Endothelial cell of umbilical vein (primary cell): ENCODE results near the gene HDAC4. TPM values are rescaled to one million over a fixed set of nuclear protein-coding genes. Genes with fewer than 3 reads are reported as not detected.

ENCODE experiments used
- BruUV-seq: library from RNA; stranded (reverse); fragments of 400-500 nt; replicated peaks from 2 replicates; lab custom pipeline; 2021; lab: Mats Ljungman, UMichigan
- CTCF ChIA-PET: fragments of 300-600, 350-600 bp; sonication (Branson Sonifier 250); formaldehyde crosslinking; loops from one replicate; lab custom pipeline; 2021; ENCODE audit warnings: antibody characterized with exemption, inconsistent platforms; lab: Charles Lee
- POLR2A ChIA-PET: fragments of 300-600, 350-600 bp; sonication (Branson Sonifier 250); formaldehyde crosslinking; loops from one replicate; lab custom pipeline; 2021; ENCODE audit warnings: antibody characterized with exemption, inconsistent platforms; lab: Charles Lee
- DNase-seq: peaks from one replicate; pipeline ENCODE4 v3.0.0-alpha.2; 2011; ENCODE audit warnings: low read depth, low spot score
- FAIRE-seq: peaks from 2 replicates; lab custom pipeline; 2011; peaks lifted over from hg19 to GRCh38; lab: Jason Lieb, UNC
- H2AFZ ChIP-seq: 2 replicates; pipeline ENCODE4 v1.6.0; 2012; ENCODE audit warnings: low read depth, low read length, control low read depth, inconsistent platforms
- H3K27ac ChIP-seq: 2 replicates; pipeline ENCODE4 v1.5.1; 2011; ENCODE audit warnings: low read depth, mild to moderate bottlenecking, control low read depth, low read length, moderate library complexity; ENCODE audit not compliant: insufficient read depth
- H3K27me3 ChIP-seq, 2 experiments: 2 replicates each; pipeline versions ENCODE4 v1.6.0 to v1.6.1; 2011; ENCODE audit warnings: low read length in 2 of 2, mixed read lengths in 1 of 2; ENCODE audit not compliant: control insufficient read depth in 2 of 2, insufficient read depth in 2 of 2
- H3K36me3 ChIP-seq, 2 experiments: 2 replicates in 1 of 2; 3 replicates in 1 of 2; pipeline ENCODE4 v1.5.1; 2011; ENCODE audit warnings: low read length in 2 of 2, mild to moderate bottlenecking in 1 of 2, moderate library complexity in 1 of 2; ENCODE audit not compliant: control insufficient read depth in 2 of 2, insufficient read depth in 2 of 2; ENCODE audit errors: extremely low read depth in 1 of 2
- H3K4me1 ChIP-seq: 3 replicates; pipeline ENCODE4 v1.5.1; 2011; ENCODE audit warnings: mild to moderate bottlenecking, low read length; ENCODE audit not compliant: control insufficient read depth, insufficient read depth; ENCODE audit errors: extremely low read depth
- H3K4me2 ChIP-seq: 2 replicates; pipeline ENCODE4 v1.6.1; 2011; ENCODE audit warnings: low read length, control low read depth, mixed read lengths; ENCODE audit not compliant: insufficient read depth
- H3K4me3 ChIP-seq, 3 experiments: fragments of 200-600 bp in 1 of 3; sonication (generic), shearing (Covaris generic) in 1 of 3; replicated peaks in 1 of 3; 2 replicates each; pipeline ENCODE4 v1.5.1; 2011 to 2016; ENCODE audit warnings: control low read depth in 3 of 3, low read length in 3 of 3, mild to moderate bottlenecking in 2 of 3, inconsistent platforms in 1 of 3, low read depth in 1 of 3, moderate library complexity in 1 of 3; ENCODE audit not compliant: insufficient read depth in 1 of 3
- H3K79me2 ChIP-seq: 2 replicates; pipeline ENCODE4 v1.6.0; 2012; ENCODE audit warnings: low read length, inconsistent platforms; ENCODE audit not compliant: control insufficient read depth, insufficient read depth
- H3K9ac ChIP-seq: replicated peaks from 2 replicates; pipeline ENCODE3; 2011; ENCODE audit warnings: low read length, control low read depth; ENCODE audit not compliant: insufficient read depth; ENCODE audit errors: extremely low read depth
- H3K9me1 ChIP-seq: replicated peaks from 3 replicates; pipeline ENCODE4 v1.6.0; 2011; ENCODE audit warnings: mild to moderate bottlenecking, low read length; ENCODE audit not compliant: control insufficient read depth, insufficient read depth; ENCODE audit errors: extremely low read depth
- H3K9me3 ChIP-seq: replicated peaks from 2 replicates; pipeline ENCODE4 v1.5.1; 2012; ENCODE audit warnings: low read length, inconsistent platforms; ENCODE audit not compliant: control insufficient read depth, insufficient read depth
- H4K20me1 ChIP-seq: replicated peaks from 2 replicates; pipeline ENCODE3; 2011; ENCODE audit warnings: mild to moderate bottlenecking, low read length; ENCODE audit not compliant: control insufficient read depth, insufficient read depth; ENCODE audit errors: extremely low read depth
- CTCF ChIP-seq, 2 donors: IDR thresholded peaks; 1 replicate in 1 of 2; 2 replicates in 1 of 2; pipeline ENCODE4 v1.5.1; 2011; ENCODE audit warnings: low read length in 2 of 2, mild to moderate bottlenecking in 2 of 2, moderate library complexity in 2 of 2, control low read depth in 1 of 2, inconsistent platforms in 1 of 2, low read depth in 1 of 2; ENCODE audit not compliant: insufficient read depth in 1 of 2; ENCODE audit errors: extremely low read depth in 1 of 2
- EZH2 ChIP-seq: IDR thresholded peaks from 2 replicates; pipeline ENCODE4 v1.6.1; 2012; ENCODE audit warnings: borderline replicate concordance, low read depth, mild to moderate bottlenecking, moderate library complexity, low read length, inconsistent platforms; ENCODE audit not compliant: severe bottlenecking
- FOS ChIP-seq: IDR thresholded peaks from 2 replicates; pipeline ENCODE4 v1.6.1; 2011; ENCODE audit warnings: mild to moderate bottlenecking, low read length, moderate library complexity, borderline replicate concordance; ENCODE audit not compliant: insufficient read depth
- GATA2 ChIP-seq: IDR thresholded peaks from 2 replicates; pipeline ENCODE4 v1.7.0; 2011; ENCODE audit warnings: low read depth, mild to moderate bottlenecking, moderate library complexity, mixed read lengths, low read length; ENCODE audit not compliant: insufficient read length, insufficient read depth
- JUN ChIP-seq: IDR thresholded peaks from 2 replicates; pipeline ENCODE4 v1.6.1; 2011; ENCODE audit warnings: borderline replicate concordance, low read depth; ENCODE audit not compliant: insufficient read length, insufficient read depth
- MYC ChIP-seq: IDR thresholded peaks from one replicate; pipeline ENCODE4 v1.6.1; 2011; ENCODE audit warnings: mild to moderate bottlenecking, low read depth, low read length
- POLR2A ChIP-seq: IDR thresholded peaks from 2 replicates; pipeline ENCODE4 v1.6.1; 2012; ENCODE audit warnings: low read depth, mild to moderate bottlenecking, control low read depth, low read length
- POLR2AphosphoS5 ChIP-seq: IDR thresholded peaks from 2 replicates; pipeline ENCODE4 v1.6.1; 2012; ENCODE audit warnings: low read depth, mild to moderate bottlenecking, control low read depth, low read length, moderate library complexity; ENCODE audit not compliant: insufficient read depth
- dilution Hi-C: fragments of 300-500 bp; cut with MboI; formaldehyde crosslinking; loops from one replicate; pipeline ENCODE4 v1.15.0; 2019; ENCODE audit warnings: low sequenced_read_pairs; ENCODE audit not compliant: extremely low pct_ligation_motif_present
- intact Hi-C: fragments of 100-400 bp; cut with micrococcal nuclease; formaldehyde crosslinking; loops from one replicate; pipeline ENCODE4 v1.10.0; 2022
- polyA plus RNA-seq, 4 experiments: library from polyadenylated mRNA; depleted of rRNA in 3 of 4; stranded (reverse) in 3 of 4; unstranded in 1 of 4; fragments of >200 nt; gene quantifications; 2 replicates each; pipeline versions ENCODE4 v1.2.1 to v1.2.3, GENCODE V29; 2011 to 2012; ENCODE audit warnings: missing spikeins in 1 of 4
- total RNA-seq: library from RNA; stranded (reverse); gene quantifications from 2 replicates; pipeline ENCODE4 v1.2.3, GENCODE V29; 2021
- TF ChIP-seq, protein P1 (sequence below): IDR thresholded peaks from 2 replicates; pipeline ENCODE4 v1.6.1; 2011; ENCODE audit not compliant: insufficient read depth, insufficient read length

HDAC4 gene
- total and polyA plus RNA-seq, 2 donors (not counting 3 experiments of a cell fraction or from before 2014, with no cell fraction given) = 13.4 to 33.0 TPM

DNA sequence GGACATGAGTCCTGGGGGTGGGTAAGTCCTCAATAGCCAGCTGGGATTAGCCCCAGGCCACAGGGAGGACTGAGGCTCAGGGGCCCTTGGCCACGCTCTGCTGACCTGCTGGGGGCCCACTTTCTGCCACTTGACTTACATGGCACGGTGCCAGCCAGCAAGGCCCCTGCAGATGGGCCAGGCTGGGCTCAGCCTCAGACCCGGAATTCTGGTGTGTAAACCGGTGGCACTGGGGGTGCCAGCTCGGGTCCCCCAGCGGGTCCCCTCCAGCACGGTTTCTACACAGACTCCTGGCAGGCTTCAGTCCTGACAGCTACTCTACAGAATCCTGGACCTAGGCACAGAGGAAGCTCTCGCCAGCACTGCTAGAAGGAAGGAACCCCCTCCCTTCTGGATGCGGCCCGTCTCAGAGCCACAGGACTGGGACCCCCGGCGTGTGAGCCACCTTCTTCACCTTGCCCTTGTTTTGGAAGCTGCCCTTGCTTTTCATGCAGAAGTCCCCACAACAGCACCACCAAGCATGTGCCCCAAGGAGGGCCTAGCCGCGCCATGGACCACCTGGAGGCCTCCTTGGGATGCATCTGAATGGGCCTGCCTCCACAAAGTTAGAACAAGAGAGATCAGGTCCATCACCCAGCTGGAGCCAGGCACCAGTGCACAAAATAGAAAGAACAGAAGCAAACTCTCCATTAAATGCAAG, 8.0 kb downstream of the HDAC4 start:
- POLR2A ChIA-PET = interaction anchor here (1.1 kb wide), 1 partner anchor 8 kb away, joined by 4 read pairs; the partner anchor contains the start of gene HDAC4
- intact Hi-C loops = no loop called here
- H3K79me2 ChIP-seq = peaks cover 22% of the 10 kb centered on the region

More for the DNA sequence above, 8.0 kb downstream of the HDAC4 start:
- Histone ChIP-seq H3K9me3 (no peaks in the 10 kb centered on the region), H3K36me3 (no peaks in the 10 kb centered on the region), H4K20me1 (no peaks in the 10 kb centered on the region), H3K9me1 (no peaks in the 10 kb centered on the region), H2AFZ (no peak overlapping the region), H3K4me1 (no peaks in the 10 kb centered on the region), H3K27ac (no peak overlapping the region), H3K9ac (no peak overlapping the region), H3K4me3 (no peak overlapping the region), H3K27me3 (no peaks in the 10 kb centered on the region), H3K4me2 (no peak overlapping the region)
- TF ChIP-seq POLR2A (no peak), JUN (no peak), POLR2AphosphoS5 (no peak), CTCF (IDR thresholded peaks at IDR 0.05; ENCODE audit: extremely low read depth in 1 of 2, insufficient read depth in 1 of 2, low read depth in 1 of 2, low read length in 2 of 2) (no peak), EZH2 (no peak), FOS (no peak), GATA2 (no peak), MYC (no peak)
- TF ChIP-seq, protein P1, sequence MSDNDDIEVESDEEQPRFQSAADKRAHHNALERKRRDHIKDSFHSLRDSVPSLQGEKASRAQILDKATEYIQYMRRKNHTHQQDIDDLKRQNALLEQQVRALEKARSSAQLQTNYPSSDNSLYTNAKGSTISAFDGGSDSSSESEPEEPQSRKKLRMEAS = no peak
- FAIRE-seq (no peak), DNase-seq (no peak)
- dilution Hi-C loops = no loop called here
- no TSS peak for BruUV-seq
- CTCF ChIA-PET = no interaction called here
